ENCODE measurements around the gene COL23A1. TPM values are rescaled to one million over a fixed set of nuclear protein-coding genes. Genes with fewer than 3 reads are reported as not detected.
"Not testable (repeated sequence)": the region's sequence is repeated elsewhere in the genome, so short reads cannot be mapped to it uniquely, and the experiment has no call there.

COL23A1 gene
- total RNA-seq, 2 donors from 2014 or later, result 0.17 to 0.19 TPM

- Mint-ChIP-seq H3K36me3 (no peaks in the 10 kb centered on the region), H3K4me1 (ENCODE audit: low read depth in 2 of 2) (peaks cover 0 to under 1% of the 10 kb centered on the region in 2 donors), H3K4me3 (no peak overlapping the region), H3K27ac (no peak overlapping the region), H3K27me3 (peaks cover 0 to 15% of the 10 kb centered on the region in 2 donors), H3K9me3 (no peaks in the 10 kb centered on the region)
- no peak for ATAC-seq
- DNase-seq (ENCODE audit: low spot score), result no peak
Observed at GRCh38 chr5:178488696-178489095, 101.5 kb downstream of the COL23A1 start.

GRCh38 chr5:178487911-178488600 lies 102.1 kb downstream of the COL23A1 start:
- ATAC-seq (no peak), DNase-seq (ENCODE audit: low spot score) (no peak)
- peaks cover 0 to 15% of the 10 kb centered on the region in 2 donors for H3K27me3 Mint-ChIP-seq
- H3K36me3 Mint-ChIP-seq, result no peaks in the 10 kb centered on the region
- H3K4me1 Mint-ChIP-seq (ENCODE audit: low read depth in 2 of 2), result peaks cover 0 to 3% of the 10 kb centered on the region in 2 donors
- H3K9me3 Mint-ChIP-seq, result no peaks in the 10 kb centered on the region
- no peak overlapping the region for H3K4me3 Mint-ChIP-seq
- H3K27ac Mint-ChIP-seq, result no peak overlapping the region

DNA sequence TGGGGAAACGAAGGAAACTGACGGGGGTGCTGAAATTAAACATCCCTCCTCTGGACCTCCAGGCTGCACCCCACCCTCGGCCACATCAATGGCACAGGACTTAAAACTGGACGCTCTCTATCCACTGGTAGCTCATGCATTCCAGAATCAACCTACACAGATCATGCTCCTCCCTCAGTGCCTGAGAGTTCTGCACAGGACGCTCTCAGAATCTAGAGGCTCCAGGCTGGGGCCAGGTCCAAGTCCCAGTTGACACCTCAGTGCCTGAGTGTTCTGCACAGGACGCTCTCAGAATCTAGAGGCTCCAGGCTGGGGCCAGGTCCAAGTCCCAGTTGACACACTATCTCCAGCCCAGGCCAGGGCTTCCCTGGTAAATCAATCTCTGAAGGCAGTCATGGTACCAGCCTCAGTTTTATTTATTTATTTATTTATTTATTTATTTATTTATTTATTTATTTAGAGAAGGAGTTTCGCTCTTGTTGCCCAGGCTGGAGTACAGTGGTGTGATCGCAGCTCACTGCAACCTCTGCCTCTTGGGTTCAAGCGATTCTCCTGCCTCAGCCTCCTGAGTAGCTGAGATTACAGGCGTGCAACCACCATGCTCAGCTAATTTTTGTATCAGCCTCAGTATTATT lies 103.2 kb downstream of the COL23A1 start:
- H3K36me3 Mint-ChIP-seq; H3K9me3 Mint-ChIP-seq; DNase-seq (ENCODE audit: low spot score); H3K27ac Mint-ChIP-seq; H3K4me1 Mint-ChIP-seq (ENCODE audit: low read depth in 2 of 2); H3K4me3 Mint-ChIP-seq: not testable (repeated sequence)
- peaks cover 4 to 21% of the 10 kb centered on the region in 2 donors for H3K27me3 Mint-ChIP-seq
- ATAC-seq, result peak in 1 of 2 donors; percentile 33

- no peaks in the 10 kb centered on the region for H3K36me3 Mint-ChIP-seq
- peaks cover 0 to 6% of the 10 kb centered on the region in 2 donors for H3K4me1 Mint-ChIP-seq (ENCODE audit: low read depth in 2 of 2)
- no peak for DNase-seq (ENCODE audit: low spot score)
- peaks cover 4 to 21% of the 10 kb centered on the region in 2 donors for H3K27me3 Mint-ChIP-seq
- no peak overlapping the region for H3K27ac Mint-ChIP-seq
- no peaks in the 10 kb centered on the region for H3K9me3 Mint-ChIP-seq
- no peak for ATAC-seq
- H3K4me3 Mint-ChIP-seq, result no peak overlapping the region
Observed at GRCh38 chr5:178486239-178486641, 104.0 kb downstream of the COL23A1 start.

- no peak for DNase-seq (ENCODE audit: low spot score)
- Mint-ChIP-seq H3K27ac (no peak overlapping the region), H3K36me3 (no peaks in the 10 kb centered on the region), H3K27me3 (peaks cover 4 to 14% of the 10 kb centered on the region in 2 donors), H3K4me3 (no peak overlapping the region), H3K9me3 (no peaks in the 10 kb centered on the region), H3K4me1 (ENCODE audit: low read depth in 2 of 2) (peaks cover 0 to 6% of the 10 kb centered on the region in 2 donors)
- ATAC-seq, result peak; percentile 40 to 54
Observed at GRCh38 chr5:178483620-178484019, 106.6 kb downstream of the COL23A1 start.

GRCh38 chr5:178479261-178479660 lies 110.9 kb downstream of the COL23A1 start:
- Mint-ChIP-seq H3K9me3 (no peaks in the 10 kb centered on the region), H3K27me3 (peaks cover 4 to 22% of the 10 kb centered on the region in 2 donors), H3K36me3 (no peaks in the 10 kb centered on the region), H3K27ac (no peak overlapping the region), H3K4me3 (no peak overlapping the region), H3K4me1 (ENCODE audit: low read depth in 2 of 2) (peaks cover 0 to 6% of the 10 kb centered on the region in 2 donors)
- DNase-seq (ENCODE audit: low spot score), result no peak
- ATAC-seq, result no peak

DNA sequence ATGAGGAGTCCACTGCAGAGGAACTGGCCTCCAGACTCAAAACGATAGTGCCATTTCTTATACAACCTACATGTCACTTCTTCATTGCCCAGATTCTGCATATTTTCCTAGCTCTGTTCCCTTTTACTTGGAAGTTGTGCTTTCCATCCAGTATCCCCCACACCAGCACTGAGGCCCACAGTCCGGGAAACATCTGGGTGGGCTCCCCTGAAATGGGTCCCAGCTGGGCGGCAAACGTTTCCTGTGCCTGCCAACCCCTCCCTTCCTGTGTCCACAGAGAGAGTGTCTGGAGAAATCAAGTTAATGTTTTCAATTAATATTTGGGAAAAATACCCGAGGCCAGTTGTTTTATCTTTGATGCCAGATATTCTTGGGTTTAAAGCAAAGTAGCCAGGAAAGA lies 111.8 kb downstream of the COL23A1 start:
- no peaks in the 10 kb centered on the region for H3K36me3 Mint-ChIP-seq
- H3K27me3 Mint-ChIP-seq, result peaks cover 4 to 22% of the 10 kb centered on the region in 2 donors
- no peaks in the 10 kb centered on the region for H3K9me3 Mint-ChIP-seq
- no peak overlapping the region for H3K27ac Mint-ChIP-seq
- H3K4me3 Mint-ChIP-seq, result no peak overlapping the region
- ATAC-seq (no peak), DNase-seq (ENCODE audit: low spot score) (no peak)
- peaks cover 0 to 3% of the 10 kb centered on the region in 2 donors for H3K4me1 Mint-ChIP-seq (ENCODE audit: low read depth in 2 of 2)

DNA sequence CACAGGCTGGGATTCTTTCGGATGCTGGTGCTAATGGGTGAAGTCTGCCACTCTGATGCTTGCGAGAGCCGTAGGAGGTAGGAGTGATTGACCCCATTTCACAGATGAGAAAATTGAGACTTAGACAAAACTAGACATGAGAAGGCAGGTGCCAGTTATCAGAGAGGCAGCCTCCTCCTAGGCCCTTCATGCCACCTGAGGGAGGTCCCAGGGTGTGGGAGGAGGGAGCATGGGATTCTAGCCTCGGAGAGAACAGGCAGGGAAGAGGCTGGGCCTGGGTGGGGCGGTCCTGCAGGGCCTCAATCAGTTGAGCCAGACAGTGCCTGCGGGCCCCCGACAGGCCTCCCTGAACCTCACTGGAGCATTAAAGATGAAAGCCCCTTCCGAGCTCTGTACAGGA lies 112.4 kb downstream of the COL23A1 start:
- ATAC-seq (no peak), DNase-seq (ENCODE audit: low spot score) (no peak)
- peaks cover 0 to 3% of the 10 kb centered on the region in 2 donors for H3K4me1 Mint-ChIP-seq (ENCODE audit: low read depth in 2 of 2)
- H3K27me3 Mint-ChIP-seq, result peaks cover 4 to 22% of the 10 kb centered on the region in 2 donors
- H3K27ac Mint-ChIP-seq, result no peak overlapping the region
- H3K9me3 Mint-ChIP-seq, result no peaks in the 10 kb centered on the region
- no peaks in the 10 kb centered on the region for H3K36me3 Mint-ChIP-seq
- H3K4me3 Mint-ChIP-seq, result no peak overlapping the region

DNA sequence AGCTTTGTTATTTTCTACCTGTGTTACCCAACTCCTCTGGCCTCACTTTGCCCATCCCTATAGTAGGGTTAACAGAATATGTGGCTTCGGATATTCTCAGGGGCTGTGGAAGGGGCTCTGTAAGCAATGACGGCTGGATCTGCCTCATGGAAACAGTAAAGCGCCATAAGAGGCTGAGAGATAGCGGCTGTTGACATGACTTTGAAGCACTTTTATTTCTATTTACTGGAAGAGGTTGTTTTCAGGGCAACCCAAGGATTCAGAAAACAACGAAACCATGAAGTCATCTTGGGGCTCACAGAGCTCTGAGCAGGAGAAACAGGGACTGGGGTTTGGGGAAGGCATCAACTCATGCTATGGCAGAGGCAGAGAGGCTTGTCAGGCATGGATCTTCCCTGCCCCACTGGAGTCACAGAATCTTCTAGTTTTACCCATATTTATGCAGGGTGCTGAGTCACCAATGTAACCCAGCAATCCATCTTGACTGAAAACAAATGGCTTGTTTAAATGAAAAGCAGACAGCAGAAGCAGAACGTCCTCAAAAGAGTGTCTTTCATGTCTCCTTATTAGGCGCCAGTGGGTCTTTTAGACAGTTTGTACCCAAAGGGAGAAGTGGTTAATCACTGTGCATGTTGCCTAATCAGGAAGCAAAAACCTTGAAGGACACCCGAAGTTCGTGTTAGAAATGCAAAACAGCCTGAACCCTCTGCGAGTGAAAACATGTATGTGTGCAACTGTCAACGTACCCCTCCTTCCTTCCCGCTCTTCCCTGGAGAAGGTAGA lies 113.0 kb downstream of the COL23A1 start:
- no peaks in the 10 kb centered on the region for H3K9me3 Mint-ChIP-seq
- ATAC-seq (no peak), DNase-seq (ENCODE audit: low spot score) (no peak)
- H3K4me3 Mint-ChIP-seq, result no peak overlapping the region
- H3K36me3 Mint-ChIP-seq, result no peaks in the 10 kb centered on the region
- peaks cover 0 to under 1% of the 10 kb centered on the region in 2 donors for H3K4me1 Mint-ChIP-seq (ENCODE audit: low read depth in 2 of 2)
- H3K27me3 Mint-ChIP-seq, result peaks cover under 1 to 17% of the 10 kb centered on the region in 2 donors
- no peak overlapping the region for H3K27ac Mint-ChIP-seq

DNA sequence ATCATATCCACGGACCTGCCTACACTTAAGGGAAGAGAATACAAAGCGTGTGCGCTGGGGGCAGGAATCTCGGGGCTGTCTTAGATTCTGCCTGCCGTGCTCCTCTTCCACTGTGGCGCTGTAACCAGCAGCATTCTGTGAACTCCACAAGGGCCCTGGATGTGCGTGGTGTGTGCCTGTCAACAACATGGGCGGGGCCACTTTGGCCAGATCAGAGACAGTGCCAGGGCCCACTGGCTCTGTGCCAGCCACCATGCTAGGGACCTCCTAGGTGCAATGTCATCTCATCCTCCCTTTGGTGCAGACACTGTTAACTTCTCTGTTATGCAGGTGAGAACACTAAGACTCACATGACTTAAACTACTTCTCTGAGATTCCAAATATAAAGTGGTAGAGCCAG lies 113.7 kb downstream of the COL23A1 start:
- Mint-ChIP-seq H3K27me3 (peaks cover 0 to 15% of the 10 kb centered on the region in 2 donors), H3K4me1 (ENCODE audit: low read depth in 2 of 2) (no peaks in the 10 kb centered on the region), H3K27ac (no peak overlapping the region), H3K9me3 (no peaks in the 10 kb centered on the region), H3K36me3 (no peaks in the 10 kb centered on the region), H3K4me3 (no peak overlapping the region)
- ATAC-seq (peak in 1 of 2 donors; percentile 38), DNase-seq (ENCODE audit: low spot score) (no peak)

GRCh38 chr5:178475422-178475821 lies 114.8 kb downstream of the COL23A1 start:
- H3K4me1 Mint-ChIP-seq (ENCODE audit: low read depth in 2 of 2), result no peaks in the 10 kb centered on the region
- H3K27me3 Mint-ChIP-seq, result peaks cover 0 to 15% of the 10 kb centered on the region in 2 donors
- H3K36me3 Mint-ChIP-seq, result no peaks in the 10 kb centered on the region
- H3K9me3 Mint-ChIP-seq, result no peaks in the 10 kb centered on the region
- H3K27ac Mint-ChIP-seq, result no peak overlapping the region
- no peak for ATAC-seq
- no peak overlapping the region for H3K4me3 Mint-ChIP-seq
- DNase-seq (ENCODE audit: low spot score), result no peak

- H3K4me3 Mint-ChIP-seq, result no peak overlapping the region
- no peak overlapping the region for H3K27ac Mint-ChIP-seq
- no peaks in the 10 kb centered on the region for H3K36me3 Mint-ChIP-seq
- H3K27me3 Mint-ChIP-seq, result peaks cover 0 to 14% of the 10 kb centered on the region in 2 donors
- ATAC-seq, result no peak
- H3K9me3 Mint-ChIP-seq, result no peaks in the 10 kb centered on the region
- no peaks in the 10 kb centered on the region for H3K4me1 Mint-ChIP-seq (ENCODE audit: low read depth in 2 of 2)
- DNase-seq (ENCODE audit: low spot score), result no peak
Observed at GRCh38 chr5:178474562-178475184, 115.5 kb downstream of the COL23A1 start.

GRCh38 chr5:178473854-178474253 lies 116.3 kb downstream of the COL23A1 start:
- no peak for DNase-seq (ENCODE audit: low spot score)
- Mint-ChIP-seq H3K4me1 (ENCODE audit: low read depth in 2 of 2) (no peaks in the 10 kb centered on the region), H3K36me3 (no peaks in the 10 kb centered on the region), H3K27ac (no peak overlapping the region), H3K9me3 (no peaks in the 10 kb centered on the region), H3K4me3 (no peak overlapping the region), H3K27me3 (peaks cover 0 to 8% of the 10 kb centered on the region in 2 donors)
- ATAC-seq, result no peak
